Measurements from ENCODE around the gene COL3A1. TPM values are rescaled to one million over a fixed set of nuclear protein-coding genes. Genes with fewer than 3 reads are reported as not detected.

COL3A1 gene
- total RNA-seq, 1 donor from 2014 or later = 187 TPM

- no peak overlapping the region for H3K4me3 ChIP-seq
- peaks cover 32% of the 10 kb centered on the region for H3K36me3 ChIP-seq
- no peak for ATAC-seq
Observed at GRCh38 chr2:189010536-189010935, 36.4 kb downstream of the COL3A1 start.

GRCh38 chr2:189012351-189012750 lies 38.2 kb downstream of the COL3A1 start:
- intact Hi-C loops (cut with DNase I) = no loop called here
- no peak for TF ChIP-seq CTCF (IDR thresholded peaks at IDR 0.05)
- H3K4me1 ChIP-seq = no peaks in the 10 kb centered on the region

More at GRCh38 chr2:189010536-189010935, 36.4 kb downstream of the COL3A1 start:
- DNase-seq = no peak
- intact Hi-C loops (cut with DNase I) = no loop called here
- no peak for TF ChIP-seq CTCF (IDR thresholded peaks at IDR 0.05)
- no peaks in the 10 kb centered on the region for H3K4me1 ChIP-seq
- no peaks in the 10 kb centered on the region for H3K27me3 ChIP-seq (ENCODE audit: low read depth)
- no peaks in the 10 kb centered on the region for H3K9me3 ChIP-seq
- no peak overlapping the region for H3K27ac ChIP-seq

GRCh38 chr2:189013031-189013430 lies 38.9 kb downstream of the COL3A1 start:
- DNase-seq = no peak
- Histone ChIP-seq H3K27me3 (ENCODE audit: low read depth) (no peaks in the 10 kb centered on the region), H3K36me3 (peaks cover 18% of the 10 kb centered on the region), H3K4me3 (no peak overlapping the region), H3K4me1 (no peaks in the 10 kb centered on the region), H3K27ac (no peak overlapping the region), H3K9me3 (no peaks in the 10 kb centered on the region)
- TF ChIP-seq CTCF (IDR thresholded peaks at IDR 0.05) = no peak
- intact Hi-C loops (cut with DNase I) = no loop called here
- no peak for ATAC-seq

More at GRCh38 chr2:189012351-189012750, 38.2 kb downstream of the COL3A1 start:
- H3K36me3 ChIP-seq = peaks cover 21% of the 10 kb centered on the region
- no peak overlapping the region for H3K27ac ChIP-seq
- no peak for DNase-seq
- no peak overlapping the region for H3K4me3 ChIP-seq
- no peaks in the 10 kb centered on the region for H3K27me3 ChIP-seq (ENCODE audit: low read depth)
- H3K9me3 ChIP-seq = no peaks in the 10 kb centered on the region
- no peak for ATAC-seq

- DNase-seq (no peak), ATAC-seq (no peak)
- H3K4me1 ChIP-seq = no peaks in the 10 kb centered on the region
- no peaks in the 10 kb centered on the region for H3K9me3 ChIP-seq
- H3K4me3 ChIP-seq = no peak overlapping the region
- H3K36me3 ChIP-seq = peaks cover 10% of the 10 kb centered on the region
- no peak overlapping the region for H3K27ac ChIP-seq
- TF ChIP-seq CTCF (IDR thresholded peaks at IDR 0.05) = no peak
- intact Hi-C loops (cut with DNase I) = no loop called here
- H3K27me3 ChIP-seq (ENCODE audit: low read depth) = no peaks in the 10 kb centered on the region
Observed at GRCh38 chr2:189013671-189014448, 39.7 kb downstream of the COL3A1 start.

- Histone ChIP-seq H3K36me3 (peaks cover 8% of the 10 kb centered on the region), H3K4me1 (no peaks in the 10 kb centered on the region), H3K27ac (no peak overlapping the region), H3K27me3 (ENCODE audit: low read depth) (no peaks in the 10 kb centered on the region), H3K9me3 (no peaks in the 10 kb centered on the region), H3K4me3 (no peak overlapping the region)
- intact Hi-C loops (cut with DNase I) = no loop called here
- ATAC-seq (no peak), DNase-seq (no peak)
- no peak for TF ChIP-seq CTCF (IDR thresholded peaks at IDR 0.05)
Observed at GRCh38 chr2:189014449-189015138, 40.4 kb downstream of the COL3A1 start.

All from lower lobe of right lung (tissue), 2 donors.